HG03066 (cell line): ENCODE measurements around the gene LINC00632.

Source experiments
- ATAC-seq: cut with Tn5 transposase; IDR thresholded peaks from one replicate; pipeline ENCODE4 v1.9.1; 2021; ENCODE audit warnings: low read depth; ENCODE audit not compliant: unreplicated experiment

Gene LINC00632

GRCh38 chrX:140764401-140764919, 54.9 kb downstream of the LINC00632 start:
- ATAC-seq: no peak

DNA sequence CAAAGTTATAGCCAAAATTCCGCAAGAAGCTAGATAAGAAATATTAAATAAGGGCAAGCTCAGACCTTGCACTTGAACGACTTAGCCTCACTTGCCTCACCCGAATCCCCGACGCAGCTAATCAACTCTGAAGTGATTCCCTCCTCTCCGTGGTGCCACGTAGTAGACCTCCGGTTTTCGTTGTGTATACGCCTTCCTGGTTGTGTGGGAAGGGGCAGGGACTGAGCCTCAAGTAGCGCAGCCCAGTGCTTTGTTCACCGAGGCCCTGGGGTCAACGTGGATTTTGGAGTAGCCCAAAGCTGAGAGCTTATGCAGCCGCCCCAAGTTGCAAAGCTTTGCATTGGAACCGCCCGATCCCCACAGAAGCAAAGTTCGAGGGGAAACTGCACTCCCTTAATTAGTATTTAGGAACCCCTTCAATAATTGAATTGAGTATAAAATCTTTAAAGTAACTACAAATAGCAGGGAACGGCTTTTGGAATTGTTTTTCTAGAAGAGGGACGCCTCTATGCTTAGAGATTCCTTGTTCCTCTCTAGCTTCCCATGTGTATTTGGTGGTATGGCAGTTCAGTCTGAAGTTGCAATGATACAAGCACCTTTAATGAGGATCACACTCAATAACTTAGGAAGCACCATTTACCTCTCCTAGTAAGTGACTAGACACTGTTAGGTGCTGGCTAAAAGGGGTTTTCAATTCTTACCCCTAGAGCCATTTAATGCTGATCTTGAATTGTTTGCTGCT, 55.7 kb downstream of the LINC00632 start:
- no peak for ATAC-seq

DNA sequence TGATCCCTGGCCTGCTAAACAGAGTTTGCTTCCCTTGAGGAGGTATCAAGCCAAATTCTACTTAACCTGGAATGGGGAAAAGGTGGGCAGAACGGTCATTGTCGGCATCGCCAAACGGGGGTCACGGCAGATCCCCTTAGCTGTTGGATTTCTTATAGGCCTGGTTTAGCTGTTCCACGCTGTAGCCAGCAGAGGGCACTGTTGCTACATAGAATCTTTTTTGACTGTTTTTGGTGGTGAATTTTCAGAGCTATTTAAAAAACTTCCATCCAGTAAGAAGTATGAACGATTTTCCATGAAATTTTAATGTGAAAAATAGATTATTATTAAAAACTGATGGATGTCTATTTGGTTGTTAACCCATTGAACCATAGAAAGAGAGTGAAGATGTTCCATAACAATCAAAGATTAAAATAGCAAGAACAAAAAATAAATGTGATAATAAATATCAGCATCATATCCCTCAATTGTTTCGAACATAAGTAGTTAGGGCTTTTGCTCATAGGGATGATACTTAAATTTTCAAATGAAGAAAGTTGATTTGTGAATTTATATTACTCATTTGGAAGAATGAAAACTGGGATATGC, 56.6 kb downstream of the LINC00632 start:
- peak; percentile 54 for ATAC-seq

DNA sequence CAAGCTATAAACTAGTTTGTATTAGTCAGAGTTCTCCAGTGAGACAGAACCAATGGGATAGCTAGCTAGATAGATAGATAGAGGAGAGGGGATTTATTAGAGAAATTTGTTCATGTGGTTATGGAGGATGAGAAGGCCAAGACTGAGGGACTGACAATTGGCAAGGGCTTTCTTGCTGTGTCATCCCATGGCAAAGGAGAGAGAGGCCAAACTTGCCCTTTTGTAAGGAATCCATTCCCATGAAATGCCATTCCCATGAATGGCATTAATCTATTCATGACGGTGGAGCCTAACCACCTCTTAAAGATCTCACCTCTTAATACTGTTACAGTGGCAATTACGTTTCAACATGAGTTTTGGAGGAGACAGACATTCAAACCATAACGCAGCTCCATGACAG, 58.1 kb downstream of the LINC00632 start:
- ATAC-seq: no peak

DNA sequence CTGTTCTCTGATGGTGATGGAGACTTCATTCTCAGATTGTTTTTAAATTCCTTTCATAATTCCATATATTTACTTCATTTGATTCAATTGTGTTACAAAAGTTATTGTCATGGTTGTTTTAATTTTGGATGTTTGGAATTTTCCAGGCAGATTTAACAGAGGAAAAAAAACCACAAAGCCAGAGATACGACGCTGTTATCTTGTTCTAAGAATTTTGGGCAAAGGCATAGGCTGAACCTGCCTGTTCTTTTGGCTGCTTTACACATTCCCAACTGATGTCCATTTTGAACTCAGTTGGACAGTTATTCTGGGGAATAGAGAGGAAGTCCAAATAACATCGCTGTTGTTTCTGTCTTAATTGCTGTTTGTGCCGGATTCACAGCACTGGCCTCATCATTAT, 65.7 kb downstream of the LINC00632 start:
- ATAC-seq: no peak

DNA sequence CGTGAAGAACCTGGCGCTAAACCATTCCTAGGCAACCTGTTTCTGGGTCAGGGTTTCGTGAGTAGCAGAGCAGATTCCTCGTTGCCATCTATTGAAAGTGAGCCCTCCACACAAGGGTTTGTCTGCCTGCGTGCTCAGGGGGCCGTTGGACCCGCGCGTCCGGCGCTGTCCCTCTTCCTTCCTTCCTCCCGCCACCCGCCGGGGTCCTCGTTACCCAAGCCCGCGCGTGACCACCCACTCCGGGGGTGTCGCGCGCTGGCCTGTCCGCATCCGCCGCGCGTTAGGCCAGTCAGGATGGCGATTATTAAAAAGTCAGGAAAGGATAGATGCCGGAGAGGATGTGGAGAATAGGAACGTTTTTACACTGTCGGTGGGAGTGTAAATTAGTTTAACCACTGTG, 66.8 kb downstream of the LINC00632 start:
- no peak for ATAC-seq

DNA sequence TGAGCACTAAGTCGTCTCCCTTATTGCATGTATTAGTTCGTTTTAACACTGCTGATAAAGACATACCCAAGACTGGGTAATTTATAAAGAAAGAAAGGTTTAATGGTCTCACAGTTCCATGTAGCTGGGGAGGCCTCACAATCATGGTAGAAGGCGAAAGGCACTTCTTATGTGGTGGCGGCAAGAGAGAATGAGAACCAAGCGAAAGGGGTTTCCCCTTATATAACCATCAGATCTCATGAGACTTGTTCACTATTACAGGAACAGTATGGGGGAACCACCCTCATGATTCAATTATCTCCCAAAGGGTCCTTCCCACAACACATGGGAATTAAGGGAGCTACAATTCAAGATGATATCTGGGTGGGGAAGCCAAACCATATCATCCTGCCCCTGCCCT, 85.1 kb downstream of the LINC00632 start:
- no peak for ATAC-seq

DNA sequence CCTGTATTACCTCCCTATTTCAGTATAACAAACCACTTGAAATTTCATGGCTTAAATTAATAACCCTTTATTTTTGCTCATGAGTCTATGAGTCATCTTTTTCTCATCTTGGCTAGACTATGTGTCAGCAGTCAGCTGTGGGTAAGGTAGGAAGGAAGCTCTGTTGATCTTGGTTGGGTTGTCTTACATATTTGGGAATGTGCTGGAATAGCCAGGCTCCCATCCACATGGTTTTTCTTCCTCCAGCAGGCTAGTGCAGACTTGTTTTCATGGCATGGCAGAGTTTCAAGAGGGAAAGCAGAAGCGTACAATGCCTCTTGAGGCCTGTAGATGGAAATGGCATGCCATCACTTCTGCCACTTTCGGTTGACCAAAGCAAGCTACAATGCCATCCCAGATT, 89.7 kb downstream of the LINC00632 start:
- ATAC-seq: no peak

GRCh38 chrX:140804292-140804691, 94.7 kb downstream of the LINC00632 start:
- no peak for ATAC-seq

DNA sequence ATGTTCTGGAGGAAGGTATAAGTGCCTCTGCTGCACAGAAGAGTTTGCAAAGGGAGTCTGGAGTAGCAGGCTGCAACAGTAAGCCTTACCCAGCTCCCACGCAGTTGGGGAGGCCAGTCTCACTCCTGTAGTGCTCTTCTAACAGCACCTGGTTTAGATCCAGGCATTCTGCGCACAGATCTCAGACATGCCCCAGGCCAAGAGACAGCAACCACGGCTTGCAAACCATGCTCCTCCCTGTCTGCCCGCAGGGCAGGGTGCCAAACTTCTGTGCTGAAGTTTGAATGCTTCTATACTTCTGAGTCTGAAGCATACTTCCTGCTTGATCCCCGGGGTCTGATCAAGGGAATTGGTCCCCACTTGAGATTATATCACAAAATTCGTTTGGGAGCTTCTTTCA, 106.3 kb downstream of the LINC00632 start:
- no peak for ATAC-seq

DNA sequence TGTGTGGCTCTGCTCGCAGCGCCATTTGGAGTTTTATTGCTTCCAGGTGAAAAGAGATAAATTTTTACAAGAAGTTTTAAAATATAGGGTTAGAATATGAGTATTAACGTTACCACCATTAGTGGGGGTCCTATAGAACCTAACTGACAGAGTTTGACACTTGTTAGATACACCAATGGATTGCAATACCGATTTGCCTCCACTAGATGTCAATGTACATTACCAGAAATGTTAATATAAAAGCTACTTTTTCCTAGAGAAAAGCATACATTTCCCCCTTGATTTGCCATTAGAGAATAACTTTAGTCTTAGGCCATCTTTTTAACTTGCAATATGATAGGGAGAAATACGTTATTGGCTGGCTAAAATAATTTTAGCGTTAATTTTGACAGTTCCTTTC, 108.4 kb downstream of the LINC00632 start:
- ATAC-seq: no peak

DNA sequence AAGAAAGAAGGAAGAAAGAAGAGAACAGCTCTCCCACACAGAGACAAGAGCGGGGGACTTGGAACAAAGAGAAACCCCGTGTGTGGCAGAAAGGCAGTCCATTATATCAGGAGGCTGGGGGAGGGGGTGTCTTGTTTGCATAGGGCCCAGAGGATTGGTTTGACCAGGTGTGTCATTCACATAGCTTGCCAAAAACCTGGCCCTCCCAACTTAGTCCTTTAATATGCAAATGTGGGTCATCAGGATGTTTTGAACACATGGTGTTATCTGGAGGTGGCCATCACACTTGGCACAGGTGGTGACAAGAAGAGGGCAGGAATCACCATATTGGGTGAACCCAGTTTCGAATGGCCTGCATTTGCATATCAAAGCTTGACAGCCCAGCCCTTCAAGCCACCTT, 111.7 kb downstream of the LINC00632 start:
- ATAC-seq: no peak

- ATAC-seq: no peak
Measured at GRCh38 chrX:140822184-140822583, 112.6 kb downstream of the LINC00632 start.

DNA sequence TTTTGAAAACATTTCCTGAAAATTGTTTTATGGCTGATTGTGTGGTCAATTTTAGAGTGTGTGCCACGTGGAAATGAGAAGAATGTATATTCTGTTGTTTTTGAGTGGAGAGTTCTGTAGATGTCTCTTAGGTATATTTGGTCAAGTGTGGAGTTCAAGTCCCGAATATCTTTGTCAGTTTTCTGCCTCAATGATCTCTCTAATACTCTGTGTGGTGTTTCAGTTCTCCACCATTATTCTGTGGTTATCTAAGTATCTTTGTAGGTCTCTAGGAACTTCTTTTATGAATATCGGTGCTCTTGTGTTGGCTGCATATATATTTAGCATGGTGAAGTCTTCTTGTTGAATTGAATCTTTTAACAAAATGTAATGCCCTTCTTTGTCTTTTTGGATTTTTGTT, 113.3 kb downstream of the LINC00632 start:
- ATAC-seq: no peak

DNA sequence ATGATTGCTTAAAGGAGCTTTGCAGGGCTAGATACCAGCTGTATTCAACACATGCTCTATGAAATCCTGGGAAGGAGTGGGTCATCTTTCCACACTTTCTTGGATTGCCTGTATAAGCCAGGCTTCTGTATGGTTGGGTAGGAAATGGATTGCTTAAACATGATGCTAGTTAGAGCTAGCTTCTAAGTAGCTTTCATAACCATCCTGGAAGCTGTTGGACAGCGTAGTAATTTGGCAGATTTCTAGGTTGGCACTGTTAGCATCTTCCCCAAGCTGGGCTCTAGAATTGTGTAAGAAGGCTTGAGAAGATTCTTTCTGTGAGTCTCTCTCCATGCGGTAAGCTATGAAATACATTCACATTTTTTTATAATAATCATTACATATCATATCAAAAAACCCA, 127.3 kb downstream of the LINC00632 start:
- ATAC-seq: no peak
